ENCODE data around the gene SRGAP2B.
"Not testable (repeated sequence)": the region's sequence is repeated elsewhere in the genome, so short reads cannot be mapped to it uniquely, and the experiment has no call there.

GRCh38 chr1:144982802-144983525 lies 112.2 kb downstream of the SRGAP2B start:
- TF ChIP-seq CTCF (IDR thresholded peaks at IDR 0.05); SMC3 (IDR thresholded peaks at IDR 0.05); RFX5 (IDR thresholded peaks at IDR 0.05); REST (IDR thresholded peaks at IDR 0.05); POLR2A (IDR thresholded peaks at IDR 0.05; ENCODE audit: low read length); NFE2L2 (conservative IDR thresholded peaks at IDR 0.05; ENCODE audit: low read length); MAFK (IDR thresholded peaks at IDR 0.05; ENCODE audit: partially characterized antibody); EP300 (IDR thresholded peaks at IDR 0.05); HMGXB4 (CRISPR knock-in tag; IDR thresholded peaks at IDR 0.05; ENCODE audit: borderline replicate concordance); ZFP36 (IDR thresholded peaks at IDR 0.05; ENCODE audit: borderline replicate concordance, partially characterized antibody); RCOR1 (IDR thresholded peaks at IDR 0.05; ENCODE audit: low read depth, low read length); TP53 (CRISPR knock-in tag; IDR thresholded peaks at IDR 0.05); JUNB (IDR thresholded peaks at IDR 0.05); BCL3 (IDR thresholded peaks at IDR 0.05): not testable (repeated sequence)
